Measurements from ENCODE around the gene LUZP2. TPM values are rescaled to one million over a fixed set of nuclear protein-coding genes. Genes with fewer than 3 reads are reported as not detected.

LUZP2 gene
- total and polyA plus RNA-seq, 4 donors = 0.04 to 8.8 (median 0.09) TPM; not detected in 1

- WGBS, 2 donors = 47 to 90% methylated on average over 2 of the region's 2 CpGs
- Histone ChIP-seq H3K4me3 (no peak overlapping the region), H3K27me3 (ENCODE audit: control insufficient read depth in 3 of 3, insufficient read depth in 3 of 3, low read length in 2 of 3) (no peaks in the 10 kb centered on the region), H3K9ac (ENCODE audit: insufficient read depth in 1 of 2, low read length in 2 of 2) (no peak overlapping the region), H3K36me3 (ENCODE audit: control insufficient read depth in 4 of 4, insufficient read depth in 4 of 4, low read length in 4 of 4) (no peaks in the 10 kb centered on the region), H3K4me1 (ENCODE audit: control insufficient read depth in 5 of 5, insufficient read depth in 5 of 5, low read length in 5 of 5) (no peaks in the 10 kb centered on the region), H3K9me3 (ENCODE audit: control insufficient read depth in 4 of 4, insufficient read depth in 3 of 4, low read length in 3 of 4) (no peaks in the 10 kb centered on the region), H3K27ac (ENCODE audit: low read depth in 1 of 2, low read length in 1 of 2) (no peak overlapping the region)
- ATAC-seq (ENCODE audit: insufficient read depth, low FRiP score) (no peak), DNase-seq (no peak)
- no peak for TF ChIP-seq CTCF (IDR thresholded peaks at IDR 0.05; ENCODE audit: control extremely low read depth, extremely low read depth)
Observed at GRCh38 chr11:24762076-24762475, 265.2 kb downstream of the LUZP2 start.

GRCh38 chr11:24767411-24767810 lies 270.6 kb downstream of the LUZP2 start:
- no peak for TF ChIP-seq CTCF (IDR thresholded peaks at IDR 0.05; ENCODE audit: control extremely low read depth, extremely low read depth)
- no peak overlapping the region for H3K27ac ChIP-seq (ENCODE audit: low read depth in 1 of 2, low read length in 1 of 2)
- no peak overlapping the region for H3K9ac ChIP-seq (ENCODE audit: insufficient read depth in 1 of 2, low read length in 2 of 2)
- 55 to 77% methylated on average over 3 of the region's 3 CpGs for WGBS, 2 donors
- no peaks in the 10 kb centered on the region for H3K27me3 ChIP-seq (ENCODE audit: control insufficient read depth in 3 of 3, insufficient read depth in 3 of 3, low read length in 2 of 3)
- DNase-seq = no peak
- ATAC-seq (ENCODE audit: insufficient read depth, low FRiP score) = no peak
- H3K9me3 ChIP-seq (ENCODE audit: control insufficient read depth in 4 of 4, insufficient read depth in 3 of 4, low read length in 3 of 4) = no peaks in the 10 kb centered on the region
- H3K4me1 ChIP-seq (ENCODE audit: control insufficient read depth in 5 of 5, insufficient read depth in 5 of 5, low read length in 5 of 5) = no peaks in the 10 kb centered on the region
- H3K36me3 ChIP-seq (ENCODE audit: control insufficient read depth in 4 of 4, insufficient read depth in 4 of 4, low read length in 4 of 4) = no peaks in the 10 kb centered on the region
- no peak overlapping the region for H3K4me3 ChIP-seq

- TF ChIP-seq CTCF (IDR thresholded peaks at IDR 0.05; ENCODE audit: control extremely low read depth, extremely low read depth) = no peak
- H3K27ac ChIP-seq (ENCODE audit: low read depth in 1 of 2, low read length in 1 of 2) = no peak overlapping the region
- no peak overlapping the region for H3K4me3 ChIP-seq
- H3K27me3 ChIP-seq (ENCODE audit: control insufficient read depth in 3 of 3, insufficient read depth in 3 of 3, low read length in 2 of 3) = no peaks in the 10 kb centered on the region
- ATAC-seq (ENCODE audit: insufficient read depth, low FRiP score) = no peak
- no peaks in the 10 kb centered on the region for H3K36me3 ChIP-seq (ENCODE audit: control insufficient read depth in 4 of 4, insufficient read depth in 4 of 4, low read length in 4 of 4)
- H3K9me3 ChIP-seq (ENCODE audit: control insufficient read depth in 4 of 4, insufficient read depth in 3 of 4, low read length in 3 of 4) = no peaks in the 10 kb centered on the region
- no peak for DNase-seq
- H3K4me1 ChIP-seq (ENCODE audit: control insufficient read depth in 5 of 5, insufficient read depth in 5 of 5, low read length in 5 of 5) = no peaks in the 10 kb centered on the region
- H3K9ac ChIP-seq (ENCODE audit: insufficient read depth in 1 of 2, low read length in 2 of 2) = no peak overlapping the region
- 84 to 90% methylated on average over 3 of the region's 3 CpGs for WGBS, 2 donors
Observed at GRCh38 chr11:24773322-24773721, 276.5 kb downstream of the LUZP2 start.

- no peak overlapping the region for H3K9ac ChIP-seq (ENCODE audit: insufficient read depth in 1 of 2, low read length in 2 of 2)
- no peak for TF ChIP-seq CTCF (IDR thresholded peaks at IDR 0.05; ENCODE audit: control extremely low read depth, extremely low read depth)
- no peaks in the 10 kb centered on the region for H3K9me3 ChIP-seq (ENCODE audit: control insufficient read depth in 4 of 4, insufficient read depth in 3 of 4, low read length in 3 of 4)
- 59 to 65% methylated on average over 2 of the region's 2 CpGs for WGBS, 2 donors
- no peaks in the 10 kb centered on the region for H3K27me3 ChIP-seq (ENCODE audit: control insufficient read depth in 3 of 3, insufficient read depth in 3 of 3, low read length in 2 of 3)
- no peak overlapping the region for H3K27ac ChIP-seq (ENCODE audit: low read depth in 1 of 2, low read length in 1 of 2)
- no peaks in the 10 kb centered on the region for H3K4me1 ChIP-seq (ENCODE audit: control insufficient read depth in 5 of 5, insufficient read depth in 5 of 5, low read length in 5 of 5)
- no peak for DNase-seq
- no peak overlapping the region for H3K4me3 ChIP-seq
- ATAC-seq (ENCODE audit: insufficient read depth, low FRiP score) = no peak
- no peaks in the 10 kb centered on the region for H3K36me3 ChIP-seq (ENCODE audit: control insufficient read depth in 4 of 4, insufficient read depth in 4 of 4, low read length in 4 of 4)
Observed at GRCh38 chr11:24779791-24780190, 282.9 kb downstream of the LUZP2 start.
